ENCODE results near the gene FERD3L.

Gene FERD3L

DNA sequence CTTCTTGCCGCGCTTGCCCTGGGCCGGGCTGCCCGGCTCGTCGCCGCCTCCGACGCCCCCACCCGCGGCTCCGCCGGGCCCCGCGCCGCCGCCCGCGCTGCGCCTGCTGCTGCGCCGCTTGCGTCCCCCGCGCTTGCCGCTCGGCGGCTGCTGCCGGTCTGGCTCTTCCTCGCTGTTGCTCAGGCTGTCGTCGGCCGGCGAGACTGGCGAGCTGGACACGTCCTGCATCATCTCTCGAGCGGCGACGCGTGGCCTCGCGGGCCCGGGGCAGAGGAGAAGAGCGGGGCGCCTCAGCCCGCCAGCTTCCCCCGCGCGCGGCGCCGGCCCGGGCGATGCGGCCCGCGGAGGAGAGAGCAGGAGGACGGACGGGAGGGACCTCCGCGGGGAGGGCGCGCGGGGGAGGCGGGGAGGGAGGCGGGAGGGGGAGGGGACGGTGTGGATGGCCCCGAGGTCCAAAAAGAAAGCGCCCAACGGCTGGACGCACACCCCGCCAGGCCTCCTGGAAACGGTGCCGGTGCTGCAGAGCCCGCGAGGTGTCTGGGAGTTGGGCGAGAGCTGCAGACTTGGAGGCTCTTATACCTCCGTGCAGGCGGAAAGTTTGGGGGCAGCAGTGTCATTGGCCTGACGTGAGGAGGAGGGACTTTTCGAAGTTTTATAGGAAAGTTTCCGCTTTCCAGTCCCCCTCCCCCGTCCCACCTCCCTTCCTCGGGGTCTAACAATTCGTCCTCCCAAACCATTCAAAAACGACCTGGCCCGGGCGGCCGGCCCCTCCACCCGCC lies 27.9 kb downstream of the FERD3L start, which contains the start of gene TWIST1:
Gene TWIST1, minus strand, starts transcription at position 546 of the 779 bp plus-strand sequence. Its CDS starts 315 bp downstream, at position 231.
- in situ Hi-C loops (cut with MboI; ENCODE audit: low sequenced_read_pairs), result no loop called here

DNA sequence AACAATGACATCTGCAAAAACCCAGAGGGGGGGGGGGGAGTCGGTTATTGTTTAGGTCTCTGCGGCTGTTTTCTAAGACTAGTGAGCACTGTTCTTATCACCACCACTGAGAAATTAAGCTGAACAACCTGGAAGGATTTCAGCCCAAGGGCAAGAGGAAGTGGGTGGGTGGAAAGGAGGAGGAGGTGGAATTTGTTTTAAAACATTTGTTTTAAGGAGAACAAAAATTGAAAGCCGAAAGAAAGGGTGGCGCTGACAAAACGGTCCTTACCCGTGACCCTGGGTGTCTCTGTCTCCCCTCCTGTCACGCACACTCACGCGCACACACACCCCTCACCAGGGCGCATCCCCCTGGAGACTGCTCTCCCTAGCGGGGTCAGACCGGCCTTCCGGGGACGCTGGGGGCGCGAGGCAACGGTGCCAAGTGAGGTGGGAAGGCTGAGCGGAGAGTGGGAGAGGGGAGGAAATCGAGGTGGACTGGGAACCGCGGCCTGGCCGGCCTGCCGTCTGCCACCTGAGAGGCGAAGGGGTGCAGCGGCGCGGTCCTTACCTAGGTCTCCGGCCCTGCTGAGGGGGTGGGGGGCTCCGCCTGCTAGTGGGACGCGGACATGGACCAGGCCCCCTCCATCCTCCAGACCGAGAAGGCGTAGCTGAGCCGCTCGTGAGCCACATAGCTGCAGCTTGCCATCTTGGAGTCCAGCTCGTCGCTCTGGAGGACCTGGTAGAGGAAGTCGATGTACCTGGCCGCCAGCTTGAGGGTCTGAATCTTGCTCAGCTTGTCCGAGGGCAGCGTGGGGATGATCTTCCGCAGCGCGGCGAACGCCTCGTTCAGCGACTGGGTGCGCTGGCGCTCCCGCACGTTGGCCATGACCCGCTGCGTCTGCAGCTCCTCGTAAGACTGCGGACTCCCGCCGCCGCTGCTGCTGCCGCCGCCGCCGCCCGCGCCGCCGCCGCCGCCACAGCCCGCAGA lies 28.8 kb downstream of the FERD3L start:
- in situ Hi-C loops (cut with MboI; ENCODE audit: low sequenced_read_pairs), result no loop called here

DNA sequence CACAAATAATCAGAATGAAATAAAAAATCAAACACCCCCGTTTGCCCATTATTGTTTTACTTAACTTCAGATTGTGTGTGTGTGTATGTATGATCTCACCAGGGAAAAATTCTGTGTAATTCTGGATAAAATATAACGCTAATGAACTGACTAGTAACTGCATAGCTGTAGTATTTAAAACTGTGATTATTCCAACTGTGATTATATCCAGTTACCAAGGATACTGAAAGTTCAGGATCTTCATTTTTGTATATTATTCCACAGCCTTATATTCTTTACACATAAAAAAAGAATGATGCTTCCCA lies 30.7 kb downstream of the FERD3L start:
- in situ Hi-C loops (cut with MboI; ENCODE audit: low sequenced_read_pairs), result no loop called here

DNA sequence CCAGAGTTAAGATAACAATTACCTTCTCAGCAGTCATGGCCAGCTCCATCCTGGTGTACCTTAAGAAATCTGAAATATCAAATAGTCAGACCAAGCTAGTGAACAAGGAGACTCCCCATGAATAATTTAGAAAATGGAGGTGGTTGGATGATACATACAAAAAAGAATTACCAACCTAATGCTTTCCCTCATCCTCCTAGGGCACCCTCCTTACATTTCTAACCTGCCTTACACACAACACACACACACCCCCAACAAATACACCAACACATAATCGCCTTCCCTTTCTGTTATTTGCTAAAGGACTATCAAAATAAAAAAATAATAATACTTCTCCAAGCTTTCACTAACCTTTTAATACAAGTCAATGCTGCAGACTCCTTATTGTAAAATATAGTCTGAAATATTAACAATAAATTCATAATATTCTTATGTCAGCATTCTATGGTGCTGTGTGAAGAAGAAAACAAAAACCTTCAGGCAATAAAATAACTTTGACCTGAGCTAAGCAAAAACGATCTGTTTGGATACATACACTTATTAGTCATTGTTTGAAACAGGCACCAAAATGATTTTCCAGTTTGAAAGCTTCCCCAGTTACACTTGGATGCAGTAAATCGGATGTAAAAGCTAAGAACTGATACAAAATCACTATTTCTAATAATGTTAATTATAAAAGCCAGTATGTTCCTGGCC lies 31.2 kb downstream of the FERD3L start:
- in situ Hi-C loops (cut with MboI; ENCODE audit: low sequenced_read_pairs), result no loop called here

DNA sequence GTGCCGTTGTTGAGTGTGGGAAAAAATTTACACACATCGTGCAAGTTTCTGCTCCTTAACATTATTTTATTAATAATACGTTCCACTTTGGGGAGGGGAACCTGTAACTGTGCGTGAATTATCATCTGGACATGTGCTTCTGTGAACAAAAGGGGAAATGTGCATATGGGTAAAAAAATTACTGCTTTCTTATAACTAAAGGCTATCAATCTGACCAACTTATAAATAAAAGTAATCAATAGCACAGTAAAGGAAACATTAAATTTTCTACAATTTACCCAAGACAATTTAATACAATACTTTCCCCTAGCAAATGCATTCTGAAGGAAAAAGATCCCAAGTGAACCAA lies 32.2 kb downstream of the FERD3L start:
- in situ Hi-C loops (cut with MboI; ENCODE audit: low sequenced_read_pairs), result no loop called here

DNA sequence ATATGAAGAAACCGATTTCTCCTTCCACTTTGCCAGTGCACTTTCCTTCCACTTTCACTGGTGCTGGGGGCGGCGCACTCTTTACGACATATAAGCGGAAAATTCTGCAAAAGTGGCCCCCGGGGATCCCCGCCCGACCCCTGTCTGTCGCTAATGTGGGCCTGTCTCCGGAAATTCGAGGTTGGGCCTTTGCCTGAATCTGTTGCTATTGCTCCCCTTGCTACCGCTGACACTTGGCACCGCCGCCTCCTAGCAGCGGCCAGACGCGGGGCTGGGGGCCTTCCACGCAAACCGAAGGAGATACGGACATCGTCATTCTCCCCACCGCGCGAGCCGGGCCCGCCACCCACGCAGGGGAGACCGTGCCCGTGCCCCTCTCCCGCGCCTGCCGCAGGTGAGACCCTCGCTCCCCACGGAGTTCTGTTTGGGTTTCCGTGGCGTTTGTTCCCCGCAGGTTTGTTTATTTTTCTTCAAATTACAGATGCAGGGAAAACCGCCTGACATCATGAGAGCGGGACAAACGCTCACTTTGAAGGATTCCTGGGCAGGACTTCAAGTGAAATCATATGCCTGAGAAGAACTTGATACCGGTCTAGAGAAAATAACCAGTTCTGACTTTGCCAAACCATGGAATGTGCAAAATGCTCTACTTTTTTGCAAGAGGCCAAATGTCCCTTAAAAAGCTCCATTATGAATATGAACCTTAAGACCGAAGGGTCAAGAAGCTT lies 32.8 kb downstream of the FERD3L start:
- in situ Hi-C loops (cut with MboI; ENCODE audit: low sequenced_read_pairs), result no loop called here

DNA sequence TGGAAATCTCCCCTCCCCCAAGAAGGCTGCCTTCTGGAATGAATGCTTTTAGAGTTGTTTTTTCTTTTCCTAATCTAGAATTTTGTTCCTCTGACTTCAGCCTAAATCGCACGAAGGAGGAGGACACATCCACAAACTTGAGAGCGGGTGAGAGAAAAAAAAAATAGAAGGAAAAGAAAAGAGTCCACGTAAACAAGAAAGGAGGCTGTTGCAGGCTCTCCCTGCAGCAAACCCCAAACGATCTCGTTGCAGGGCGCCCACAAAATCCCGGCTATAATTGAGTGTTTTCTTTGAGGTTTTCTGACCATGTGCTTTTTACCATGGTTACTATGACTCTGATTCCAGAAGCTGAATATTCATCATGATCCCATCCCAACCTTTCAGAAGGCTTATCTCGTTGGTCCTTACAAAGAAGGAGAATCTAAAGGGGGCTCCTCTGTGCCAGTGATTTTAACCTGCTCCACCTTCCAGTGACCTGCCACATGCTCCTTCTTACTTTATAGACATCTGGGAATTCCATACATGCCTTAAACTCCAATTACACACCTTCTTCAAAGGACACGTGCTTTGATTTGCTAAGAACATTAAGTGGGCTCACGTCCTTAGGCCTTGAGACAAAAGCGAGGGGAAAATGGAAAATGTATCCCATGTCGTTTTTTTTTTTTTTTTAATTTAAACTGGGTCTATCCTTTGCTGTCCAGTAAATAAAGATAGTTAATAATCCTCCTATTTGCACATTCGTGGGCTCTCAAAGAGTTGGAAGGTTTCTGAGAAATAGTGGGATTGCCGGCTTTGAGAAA lies 33.5 kb downstream of the FERD3L start:
- in situ Hi-C loops (cut with MboI; ENCODE audit: low sequenced_read_pairs), result no loop called here

DNA sequence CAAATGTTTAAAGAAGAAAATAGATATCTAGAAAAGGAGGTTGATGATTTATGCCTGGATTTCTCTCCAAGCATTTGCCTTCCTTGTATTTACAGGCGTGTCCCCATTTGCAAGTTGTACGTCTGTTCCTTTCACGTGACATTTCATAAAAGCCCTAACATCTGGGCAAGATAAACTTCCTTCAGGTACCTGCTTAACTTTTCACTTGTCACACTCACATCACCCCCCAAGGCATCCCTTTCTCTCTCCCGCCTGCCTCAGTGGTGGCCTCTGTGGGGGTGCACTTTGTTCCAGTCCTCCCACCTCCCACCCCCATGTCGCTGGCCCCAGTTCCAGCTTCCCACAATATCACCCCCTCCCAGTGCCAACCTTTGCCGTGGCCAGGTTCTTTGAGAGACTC lies 34.4 kb downstream of the FERD3L start:
- in situ Hi-C loops (cut with MboI; ENCODE audit: low sequenced_read_pairs), result no loop called here

DNA sequence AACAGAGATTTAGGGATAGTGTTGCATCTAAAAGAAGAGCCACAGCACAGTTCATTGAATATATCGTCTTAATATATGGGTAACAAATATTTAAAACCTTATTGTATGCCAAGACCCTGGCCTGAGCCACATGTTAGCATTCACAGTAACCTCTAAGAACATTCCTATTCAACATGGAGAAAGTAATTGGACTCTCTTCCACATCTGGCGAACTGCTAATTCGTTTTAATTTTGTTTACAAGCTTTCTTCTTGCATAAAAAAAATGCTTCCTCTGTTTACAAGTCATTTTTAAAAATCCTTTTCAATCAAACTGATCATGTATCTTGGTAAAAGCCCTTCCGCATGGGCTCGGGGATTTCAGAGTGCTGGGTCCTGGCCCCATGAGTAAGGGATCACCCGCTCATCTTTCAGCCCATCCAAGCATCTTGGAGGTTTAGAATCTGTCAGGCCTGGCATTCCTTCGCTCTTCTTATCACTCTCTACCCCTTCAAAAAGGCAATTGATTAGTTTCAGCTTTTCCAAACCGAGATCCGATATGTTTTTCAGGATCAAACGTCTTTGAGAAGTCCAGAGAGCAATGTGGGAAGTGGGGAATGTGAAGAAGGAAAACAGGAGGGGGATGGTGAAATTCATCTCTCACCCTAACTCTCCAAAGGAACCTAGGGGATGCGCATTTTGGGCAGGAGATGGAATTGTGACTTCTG lies 35.0 kb downstream of the FERD3L start:
- in situ Hi-C loops (cut with MboI; ENCODE audit: low sequenced_read_pairs), result no loop called here

DNA sequence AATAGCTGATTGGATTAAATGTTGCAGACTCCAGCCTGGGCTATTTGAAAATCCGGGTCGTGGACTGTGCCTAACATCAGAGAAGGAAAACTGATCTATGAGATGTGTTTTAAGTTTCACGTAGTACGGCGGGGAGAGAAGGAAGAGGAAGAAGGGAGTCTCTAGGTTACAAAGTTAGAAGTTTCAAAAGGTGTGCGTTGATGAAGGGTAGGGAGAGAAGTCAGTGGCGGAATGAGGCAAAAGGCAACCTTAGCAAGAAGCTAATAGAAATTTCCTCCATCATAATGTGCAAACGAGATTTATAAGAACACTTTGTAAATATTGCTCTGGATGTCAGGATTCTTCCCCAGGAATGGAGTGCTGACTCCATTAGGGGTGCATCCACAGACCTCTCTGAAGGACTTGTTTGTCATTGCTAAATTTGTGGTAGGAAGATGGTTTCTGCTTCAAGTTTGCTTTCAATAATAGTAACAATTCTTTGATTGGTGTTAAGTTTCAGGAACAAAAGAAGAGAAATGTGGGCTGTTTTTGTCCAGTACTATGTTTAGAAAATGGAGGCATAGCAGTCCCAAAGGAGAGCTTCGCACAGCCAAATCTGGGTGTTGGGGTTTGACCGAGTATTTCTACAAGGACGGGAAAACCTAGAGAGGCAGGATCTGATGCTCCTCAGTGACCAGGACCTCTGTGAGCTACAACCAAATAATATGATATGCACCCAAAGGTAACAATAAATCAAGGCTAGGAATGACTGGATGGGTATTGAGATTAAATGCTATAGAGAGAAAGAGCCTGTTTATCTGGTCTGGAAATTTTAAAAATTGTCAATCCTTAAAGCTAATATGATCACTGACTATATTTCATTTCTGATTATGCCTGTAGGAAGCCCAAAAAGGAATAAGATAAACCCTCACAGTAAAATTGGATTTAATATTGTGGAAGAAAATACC lies 35.9 kb downstream of the FERD3L start:
- in situ Hi-C loops (cut with MboI; ENCODE audit: low sequenced_read_pairs), result no loop called here

DNA sequence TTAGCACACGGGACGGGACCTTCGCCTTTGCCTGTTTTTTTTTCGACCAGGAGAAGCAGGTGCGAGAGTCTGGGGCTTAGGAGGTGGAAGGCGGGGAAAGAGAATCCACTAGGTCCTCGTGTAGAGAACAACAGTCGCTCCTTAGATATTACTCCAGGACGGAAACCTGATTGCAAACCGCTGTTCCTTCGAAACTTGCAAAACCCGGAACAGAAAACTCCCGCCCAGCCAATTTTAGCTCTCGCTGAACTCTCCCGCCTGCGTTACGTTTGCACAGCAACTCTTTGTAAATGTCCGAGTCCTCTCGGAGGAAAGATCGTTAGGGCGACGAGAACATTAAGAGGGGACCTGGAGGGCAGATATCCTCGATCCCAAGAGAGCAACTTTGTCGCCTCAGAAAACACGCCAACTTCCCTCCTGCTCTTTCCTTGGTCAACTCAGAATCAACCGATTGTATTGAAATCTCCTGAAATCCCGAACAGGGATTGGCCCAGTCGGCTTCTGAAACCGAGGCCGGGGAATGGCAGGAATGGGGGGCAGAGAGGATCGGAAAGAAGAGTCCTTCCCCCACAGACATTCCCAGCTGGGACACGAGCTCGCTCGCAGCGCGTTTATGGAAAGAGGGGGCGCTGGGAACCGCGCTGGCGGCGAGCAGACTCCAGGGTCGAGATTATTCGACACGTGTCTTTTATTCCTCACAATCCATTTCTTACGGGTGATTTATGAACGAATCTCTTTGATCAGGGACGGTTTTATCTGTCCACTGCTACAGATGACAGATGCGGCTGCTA lies 37.7 kb downstream of the FERD3L start:
- in situ Hi-C loops (cut with MboI; ENCODE audit: low sequenced_read_pairs), result no loop called here

DNA sequence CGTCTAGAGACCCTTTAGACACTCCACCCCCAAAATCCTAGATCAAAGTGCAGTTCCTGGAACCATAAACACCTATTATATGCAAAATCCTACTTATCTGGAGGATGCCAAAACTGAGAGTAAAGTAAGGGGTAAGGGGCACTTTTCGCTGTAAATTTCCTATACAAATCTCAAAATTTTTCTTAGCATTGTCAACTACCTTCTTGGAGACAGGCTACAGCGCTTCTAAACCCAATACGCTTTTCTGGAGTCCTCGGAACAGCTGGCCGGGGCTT lies 38.2 kb downstream of the FERD3L start:
- in situ Hi-C loops (cut with MboI; ENCODE audit: low sequenced_read_pairs), result no loop called here

DNA sequence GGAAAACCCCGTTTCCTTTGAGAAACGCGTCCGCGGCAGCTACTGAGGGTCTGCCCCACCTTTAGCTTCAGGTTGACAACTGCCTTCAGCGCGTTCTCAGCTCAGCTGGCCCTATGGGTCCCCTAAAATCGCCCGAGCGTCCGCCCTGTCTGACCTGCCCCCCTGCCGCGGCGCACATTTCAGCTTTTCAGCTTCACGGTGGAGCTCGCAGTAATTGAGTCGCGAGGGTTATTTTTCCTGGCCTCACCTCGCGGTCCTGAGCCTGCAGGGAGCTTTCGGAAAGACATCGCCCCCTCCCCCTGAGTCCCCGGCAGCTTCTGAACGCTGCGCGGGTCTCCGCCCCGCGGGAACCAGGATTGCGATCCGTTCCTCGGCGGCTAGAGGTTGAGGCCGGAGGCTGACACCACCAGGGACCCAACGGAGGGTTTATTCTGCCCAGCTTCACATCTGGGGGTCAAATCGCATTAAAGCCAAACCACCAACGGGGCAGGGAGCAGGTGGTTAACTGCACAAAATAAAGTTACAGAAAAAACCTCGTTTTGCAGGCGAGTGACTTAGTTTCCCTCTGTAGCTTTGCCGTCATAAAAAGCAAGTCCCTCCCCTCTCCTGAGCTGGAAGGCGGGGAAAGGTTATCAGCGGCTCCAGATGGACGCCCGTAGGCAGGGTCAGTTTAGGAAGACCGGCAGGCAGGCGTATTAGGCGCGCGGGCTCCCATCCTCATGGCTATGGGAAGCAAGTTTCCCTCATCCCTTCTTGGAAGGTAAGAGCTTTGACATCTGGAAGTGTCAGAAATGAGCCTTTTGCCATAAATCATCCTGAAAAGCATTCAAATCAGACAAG lies 38.8 kb downstream of the FERD3L start:
- in situ Hi-C loops (cut with MboI; ENCODE audit: low sequenced_read_pairs), result no loop called here

DNA sequence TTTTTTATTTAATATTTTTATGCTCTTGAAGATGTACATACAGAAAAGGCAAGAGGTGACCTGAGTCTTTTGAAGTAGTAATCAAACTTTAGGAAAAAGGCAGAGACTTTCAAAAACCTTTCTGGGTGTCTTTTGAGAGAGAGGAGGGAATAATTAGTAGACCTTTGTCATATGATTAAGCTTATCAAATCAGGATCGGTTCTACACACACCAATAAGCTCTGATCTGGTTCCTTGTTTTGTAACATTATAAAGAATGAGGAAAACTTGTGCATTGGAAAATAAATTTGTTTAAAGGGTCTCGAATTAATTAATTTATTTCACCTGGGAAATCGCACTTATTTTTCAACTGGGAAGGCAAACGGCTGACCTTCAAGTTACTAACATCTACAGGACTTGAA lies 39.7 kb downstream of the FERD3L start:
- in situ Hi-C loops (cut with MboI; ENCODE audit: low sequenced_read_pairs), result no loop called here

DNA sequence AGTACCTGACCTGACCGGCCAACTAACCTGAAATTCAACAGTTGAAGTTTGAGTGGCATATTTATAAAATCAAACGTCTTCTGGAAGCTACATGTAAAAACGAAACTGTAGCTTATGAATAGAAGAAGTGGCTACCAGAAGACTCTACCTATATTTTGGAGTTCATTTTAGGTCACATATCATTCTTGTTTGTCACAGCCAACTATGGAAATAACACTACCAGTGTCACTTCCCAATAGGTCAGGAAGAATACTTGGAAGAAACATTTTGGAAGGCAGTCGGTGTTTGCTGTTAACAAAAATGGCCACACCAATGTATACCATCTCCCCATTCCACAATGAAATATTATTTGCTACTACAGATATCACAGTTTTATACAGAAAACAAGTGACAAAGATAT lies 40.4 kb downstream of the FERD3L start:
- in situ Hi-C loops (cut with MboI; ENCODE audit: low sequenced_read_pairs), result no loop called here

DNA sequence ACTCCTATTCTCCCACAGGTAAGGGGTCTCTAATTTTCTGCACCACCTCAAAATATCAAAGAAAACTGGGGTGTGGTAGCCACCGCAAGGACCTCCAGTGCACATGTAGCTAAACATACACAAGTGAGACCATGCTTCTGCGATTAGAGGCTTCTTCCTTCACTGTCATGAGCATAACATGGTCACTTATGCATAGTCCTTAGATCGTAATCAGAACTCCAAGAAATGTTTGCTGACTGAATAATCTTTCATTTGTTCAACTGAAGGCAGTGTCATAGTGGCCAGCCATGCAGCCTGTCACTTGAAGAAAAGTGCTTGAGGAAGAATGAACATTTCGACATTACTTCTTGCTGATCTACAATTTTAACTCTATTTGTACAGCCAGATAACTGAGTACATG lies 42.3 kb downstream of the FERD3L start:
- in situ Hi-C loops (cut with MboI; ENCODE audit: low sequenced_read_pairs), result no loop called here

DNA sequence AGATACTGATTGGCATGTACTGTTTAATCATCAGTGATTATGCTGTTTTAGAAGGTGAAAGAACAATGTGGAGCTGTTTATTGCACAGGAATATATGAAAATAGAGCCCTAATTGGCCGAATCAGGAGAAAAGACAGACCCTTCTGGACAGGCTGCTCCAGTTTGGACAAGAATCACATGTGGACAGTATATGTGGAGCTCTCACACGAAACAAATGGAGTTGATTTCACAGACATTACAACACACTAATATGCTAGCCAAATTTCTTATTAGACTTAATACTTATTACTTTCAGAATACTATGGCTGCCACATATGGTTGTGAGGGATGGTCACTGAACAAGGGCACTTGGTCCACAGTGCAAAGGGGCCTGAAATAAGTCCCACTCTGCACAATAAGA lies 43.3 kb downstream of the FERD3L start:
- in situ Hi-C loops (cut with MboI; ENCODE audit: low sequenced_read_pairs), result no loop called here
